PFSK-1 (cell line): ENCODE data around the gene MRPS25.

Source experiments
- FOXP2 ChIP-seq: optimal IDR thresholded peaks from 2 replicates; pipeline ENCODE3; 2011; ENCODE audit warnings: borderline replicate concordance, control low read depth, inconsistent platforms; ENCODE audit not compliant: insufficient read depth; ENCODE audit errors: extremely low read length, extremely low read depth
- POLR2AphosphoS5 ChIP-seq: IDR thresholded peaks from 2 replicates; pipeline ENCODE4 v1.6.1; 2012; ENCODE audit warnings: low read depth, mild to moderate bottlenecking, control low read depth, low read length, moderate library complexity
- REST ChIP-seq, 2 experiments: IDR thresholded peaks; 2 replicates each; pipeline versions ENCODE4 v1.6.1 to v1.8.0; 2011 to 2012; ENCODE audit warnings: low read depth in 2 of 2, low read length in 2 of 2, control low read depth in 1 of 2, inconsistent platforms in 1 of 2, mild to moderate bottlenecking in 1 of 2, moderate library complexity in 1 of 2; ENCODE audit not compliant: insufficient read depth in 1 of 2
- SIN3A ChIP-seq: IDR thresholded peaks from 2 replicates; pipeline ENCODE4 v1.6.1; 2012; ENCODE audit warnings: mild to moderate bottlenecking, low read length, moderate library complexity, borderline replicate concordance; ENCODE audit not compliant: insufficient read depth
- TAF1 ChIP-seq: IDR thresholded peaks from 2 replicates; pipeline ENCODE4 v1.6.1; 2012; ENCODE audit warnings: low read length, control low read depth, borderline replicate concordance; ENCODE audit not compliant: insufficient read depth

MRPS25 gene

GRCh38 chr3:15094187-15094875 is 29.2 kb upstream of the MRPS25 start:
- TF ChIP-seq TAF1 (no peak), REST (IDR thresholded peaks at IDR 0.05; ENCODE audit: insufficient read depth in 1 of 2, low read depth in 2 of 2, low read length in 2 of 2) (no peak), FOXP2 (no peak), POLR2AphosphoS5 (no peak), SIN3A (no peak)

GRCh38 chr3:15092686-15093085 is 27.6 kb upstream of the MRPS25 start:
- TF ChIP-seq SIN3A, result no peak
- TF ChIP-seq FOXP2, result no peak
- TF ChIP-seq POLR2AphosphoS5, result no peak

- TF ChIP-seq SIN3A (no peak), FOXP2 (no peak), TAF1 (no peak), POLR2AphosphoS5 (no peak), REST (IDR thresholded peaks at IDR 0.05; ENCODE audit: insufficient read depth in 1 of 2, low read depth in 2 of 2, low read length in 2 of 2) (no peak)
These were observed 26.5 kb upstream of the MRPS25 start for GRCh38 chr3:15091575-15091974.

- TF ChIP-seq TAF1, result no peak
- TF ChIP-seq POLR2AphosphoS5, result no peak
- TF ChIP-seq FOXP2, result no peak
- no peak for TF ChIP-seq REST (IDR thresholded peaks at IDR 0.05; ENCODE audit: insufficient read depth in 1 of 2, low read depth in 2 of 2, low read length in 2 of 2)
- no peak for TF ChIP-seq SIN3A
These were observed 24.1 kb upstream of the MRPS25 start for GRCh38 chr3:15089201-15089600.

GRCh38 chr3:15086699-15087098 is 21.6 kb upstream of the MRPS25 start:
- no peak for TF ChIP-seq SIN3A
- TF ChIP-seq POLR2AphosphoS5, result no peak
- no peak for TF ChIP-seq TAF1
- no peak for TF ChIP-seq FOXP2
- TF ChIP-seq REST (IDR thresholded peaks at IDR 0.05; ENCODE audit: insufficient read depth in 1 of 2, low read depth in 2 of 2, low read length in 2 of 2), result no peak
